PC-9 (cell line): ENCODE data around the gene LCE3C. TPM values are rescaled to one million over a fixed set of nuclear protein-coding genes. Genes with fewer than 3 reads are reported as not detected.
"Not testable (repeated sequence)": the region's sequence is repeated elsewhere in the genome, so short reads cannot be mapped to it uniquely, and the experiment has no call there.

Experiments
- BruUV-seq: library from RNA; stranded (reverse); fragments of 400-500 nt; replicated peaks from 2 replicates; lab custom pipeline; 2021; lab: Mats Ljungman, UMichigan
- CTCF ChIA-PET: fragments of 300-600 bp; sonication (Branson Sonifier 250); formaldehyde crosslinking; loops from one replicate; lab custom pipeline; 2022; ENCODE audit warnings: antibody characterized with exemption; lab: Charles Lee
- POLR2A ChIA-PET: fragments of 300-600 bp; sonication (Branson Sonifier 250); formaldehyde crosslinking; loops from one replicate; lab custom pipeline; 2022; ENCODE audit warnings: antibody characterized with exemption; ENCODE audit not compliant: unreplicated experiment; lab: Charles Lee
- DNase-seq, 2 experiments: peaks; one replicate each; pipeline versions ENCODE4 v3.0.0 to v3.0.0-alpha.2; 2015 to 2022; ENCODE audit warnings: mixed read lengths in 1 of 2
- H2AFZ ChIP-seq: fragments of 200-600 bp; sonication (generic); 2 replicates; pipeline ENCODE4 v1.8.1; 2017; ENCODE audit warnings: antibody characterized with exemption
- H3F3A ChIP-seq: fragments of 200-600 bp; sonication (generic); 2 replicates; pipeline ENCODE4 v1.8.1; 2017; ENCODE audit warnings: antibody characterized with exemption, mild to moderate bottlenecking, low read depth; ENCODE audit not compliant: insufficient read depth
- H3K27ac ChIP-seq: fragments of 200-600 bp; sonication (generic); 2 replicates; pipeline ENCODE4 v1.6.1; 2016; ENCODE audit warnings: mixed run types
- H3K27me3 ChIP-seq: fragments of 200-600 bp; sonication (generic); 2 replicates; pipeline ENCODE4 v1.6.1; 2016; ENCODE audit warnings: low read depth, mixed run types; ENCODE audit not compliant: insufficient read depth
- H3K36me3 ChIP-seq: fragments of 200-600 bp; sonication (generic); 2 replicates; pipeline ENCODE4 v1.6.1; 2016; ENCODE audit warnings: low read depth, mixed run types
- H3K4me1 ChIP-seq: fragments of 200-600 bp; sonication (generic); replicated peaks from 2 replicates; pipeline ENCODE4 v1.6.1; 2016; ENCODE audit warnings: mixed run types; ENCODE audit not compliant: insufficient read depth
- H3K4me2 ChIP-seq: fragments of 200-600 bp; sonication (generic); 2 replicates; pipeline ENCODE4 v1.6.1; 2017; ENCODE audit warnings: mixed run types
- H3K4me3 ChIP-seq: fragments of 200-600 bp; sonication (generic); 2 replicates; pipeline ENCODE4 v1.6.1; 2016; ENCODE audit warnings: mixed run types
- H3K79me2 ChIP-seq: fragments of 200-600 bp; sonication (generic); 2 replicates; pipeline ENCODE4 v1.6.1; 2017; ENCODE audit warnings: low read depth, mixed run types
- H3K9me2 ChIP-seq: fragments of 200-600 bp; sonication (generic); 2 replicates; pipeline ENCODE4 v1.8.1; 2017; ENCODE audit warnings: mild to moderate bottlenecking; ENCODE audit not compliant: insufficient read depth
- H3K9me3 ChIP-seq: fragments of 200-600 bp; sonication (generic); 2 replicates; pipeline ENCODE4 v1.8.1; 2016; ENCODE audit warnings: low read depth; ENCODE audit not compliant: insufficient read depth
- H4K20me1 ChIP-seq: fragments of 200-600 bp; sonication (generic); 2 replicates; pipeline ENCODE4 v1.8.1; 2017; ENCODE audit not compliant: insufficient read depth
- EZH2 ChIP-seq: fragments of 200-600 bp; sonication (generic); IDR thresholded peaks from 2 replicates; pipeline ENCODE4 v1.8.0; 2017; ENCODE audit warnings: antibody characterized with exemption, low read depth
- intact Hi-C: fragments of 100-400 bp; cut with micrococcal nuclease; formaldehyde crosslinking; loops from one replicate; pipeline ENCODE4 v1.10.0; 2022; ENCODE audit not compliant: unreplicated experiment
- total RNA-seq: library from RNA; stranded (reverse); gene quantifications from 2 replicates; pipeline ENCODE4 v1.2.3, GENCODE V29; 2021
- TF ChIP-seq, protein P1 (sequence below): fragments of 200-600 bp; sonication (generic); conservative IDR thresholded peaks from 2 replicates; pipeline ENCODE4 v1.6.1; 2017; ENCODE audit warnings: mixed run types, antibody characterized with exemption, mild to moderate bottlenecking, moderate library complexity

The LCE3C gene
- total RNA-seq, 1 experiment from 2014 or later = not detected

DNA sequence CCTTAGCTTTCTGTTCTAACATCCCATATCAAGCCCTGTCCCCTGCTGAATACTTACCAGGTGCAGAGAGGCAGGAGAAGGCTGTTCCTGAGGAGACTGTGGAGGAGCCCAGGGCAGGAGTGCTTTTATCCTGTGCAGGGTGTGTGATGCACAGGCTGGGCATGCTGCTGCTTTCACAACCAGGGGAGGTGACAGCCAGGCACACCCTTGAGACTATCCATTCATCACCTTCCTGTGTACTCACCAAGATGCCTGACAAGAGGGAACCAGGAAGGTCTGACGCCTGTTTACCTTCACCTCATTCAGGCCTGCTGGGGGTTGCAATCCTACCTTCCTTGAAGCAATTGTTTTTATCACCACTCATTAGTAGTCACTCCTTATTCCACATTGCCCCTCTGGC is 33.4 kb upstream of the LCE3C start, which contains the start of gene LCE3E:
Gene LCE3E, minus strand, starts transcription at position 100 of the 400 bp plus-strand sequence. CDS start 572 bp downstream, outside the sequence.
- no peaks in the 10 kb centered on the region for H3K9me2 ChIP-seq
- no peak for DNase-seq

DNA sequence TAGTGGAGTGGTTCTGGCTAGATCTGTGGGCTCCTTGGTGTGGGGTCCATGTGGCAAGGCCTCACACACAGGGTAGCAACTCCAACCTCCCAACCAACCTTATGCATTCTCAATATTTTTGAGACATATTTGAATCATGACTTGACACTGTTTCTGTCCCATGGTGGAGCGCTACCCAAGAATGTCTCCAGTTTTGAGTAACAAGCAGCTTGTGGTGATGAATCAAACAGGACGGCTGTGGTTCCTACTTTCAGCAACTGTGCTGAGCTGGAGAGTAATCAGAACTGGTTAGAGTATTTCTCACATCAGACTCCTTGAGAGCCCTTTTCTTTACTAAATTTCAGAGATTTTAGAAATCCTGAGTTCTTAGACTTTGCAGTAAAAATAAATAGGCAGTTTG is 22.9 kb upstream of the LCE3C start:
- no peaks in the 10 kb centered on the region for H3K4me1 ChIP-seq
- H4K20me1 ChIP-seq = no peaks in the 10 kb centered on the region
- no peaks in the 10 kb centered on the region for H3F3A ChIP-seq
- TF ChIP-seq EZH2 = no peak
- TF ChIP-seq, protein P1, sequence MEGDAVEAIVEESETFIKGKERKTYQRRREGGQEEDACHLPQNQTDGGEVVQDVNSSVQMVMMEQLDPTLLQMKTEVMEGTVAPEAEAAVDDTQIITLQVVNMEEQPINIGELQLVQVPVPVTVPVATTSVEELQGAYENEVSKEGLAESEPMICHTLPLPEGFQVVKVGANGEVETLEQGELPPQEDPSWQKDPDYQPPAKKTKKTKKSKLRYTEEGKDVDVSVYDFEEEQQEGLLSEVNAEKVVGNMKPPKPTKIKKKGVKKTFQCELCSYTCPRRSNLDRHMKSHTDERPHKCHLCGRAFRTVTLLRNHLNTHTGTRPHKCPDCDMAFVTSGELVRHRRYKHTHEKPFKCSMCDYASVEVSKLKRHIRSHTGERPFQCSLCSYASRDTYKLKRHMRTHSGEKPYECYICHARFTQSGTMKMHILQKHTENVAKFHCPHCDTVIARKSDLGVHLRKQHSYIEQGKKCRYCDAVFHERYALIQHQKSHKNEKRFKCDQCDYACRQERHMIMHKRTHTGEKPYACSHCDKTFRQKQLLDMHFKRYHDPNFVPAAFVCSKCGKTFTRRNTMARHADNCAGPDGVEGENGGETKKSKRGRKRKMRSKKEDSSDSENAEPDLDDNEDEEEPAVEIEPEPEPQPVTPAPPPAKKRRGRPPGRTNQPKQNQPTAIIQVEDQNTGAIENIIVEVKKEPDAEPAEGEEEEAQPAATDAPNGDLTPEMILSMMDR = no peak
- H3K79me2 ChIP-seq = no peaks in the 10 kb centered on the region
- H3K4me3 ChIP-seq = no peak overlapping the region
- no peaks in the 10 kb centered on the region for H3K9me3 ChIP-seq
- no TSS peak for BruUV-seq
- POLR2A ChIA-PET = no interaction called here
- no peaks in the 10 kb centered on the region for H3K9me2 ChIP-seq
- no peak overlapping the region for H3K4me2 ChIP-seq
- no peak for DNase-seq
- no peaks in the 10 kb centered on the region for H3K36me3 ChIP-seq
- no peak overlapping the region for H3K27ac ChIP-seq
- no peak overlapping the region for H2AFZ ChIP-seq
- H3K27me3 ChIP-seq = peaks cover 10% of the 10 kb centered on the region; the same call in 1 of the 2 replicates
- intact Hi-C loops = no loop called here
- CTCF ChIA-PET = no interaction called here

More for the DNA sequence above, 33.4 kb upstream of the LCE3C start, which contains the start of gene LCE3E:
- POLR2A ChIA-PET = no interaction called here
- Histone ChIP-seq H3K27ac (no peak within 1 kb of the TSS), H3K4me1 (no peaks in the 10 kb centered on the region), H3F3A (no peaks in the 10 kb centered on the region), H4K20me1 (no peaks in the 10 kb centered on the region), H2AFZ (no peak within 1 kb of the TSS), H3K27me3 (no peaks in the 10 kb centered on the region), H3K36me3 (no peaks in the 10 kb centered on the region), H3K9me3 (no peaks in the 10 kb centered on the region), H3K4me3 (no peak within 1 kb of the TSS), H3K79me2 (no peaks in the 10 kb centered on the region), H3K4me2 (no peak within 1 kb of the TSS)
- intact Hi-C loops = no loop called here
- TF ChIP-seq, protein P1 = no peak
- no peak for TF ChIP-seq EZH2
- no TSS peak for BruUV-seq
- CTCF ChIA-PET = no interaction called here

- H3K79me2 ChIP-seq, CTCF ChIA-PET, H2AFZ ChIP-seq, H3K36me3 ChIP-seq, H3K9me3 ChIP-seq, DNase-seq, H3K9me2 ChIP-seq, H3K4me1 ChIP-seq, H3K27ac ChIP-seq, H4K20me1 ChIP-seq, BruUV-seq, intact Hi-C loops, H3F3A ChIP-seq, POLR2A ChIA-PET, H3K4me3 ChIP-seq, H3K4me2 ChIP-seq: not testable (repeated sequence)
- H3K27me3 ChIP-seq = peaks cover 17% of the 10 kb centered on the region; the same call in 1 of the 2 replicates
Observed at GRCh38 chr1:152579526-152579925, 20.5 kb upstream of the LCE3C start.

DNA sequence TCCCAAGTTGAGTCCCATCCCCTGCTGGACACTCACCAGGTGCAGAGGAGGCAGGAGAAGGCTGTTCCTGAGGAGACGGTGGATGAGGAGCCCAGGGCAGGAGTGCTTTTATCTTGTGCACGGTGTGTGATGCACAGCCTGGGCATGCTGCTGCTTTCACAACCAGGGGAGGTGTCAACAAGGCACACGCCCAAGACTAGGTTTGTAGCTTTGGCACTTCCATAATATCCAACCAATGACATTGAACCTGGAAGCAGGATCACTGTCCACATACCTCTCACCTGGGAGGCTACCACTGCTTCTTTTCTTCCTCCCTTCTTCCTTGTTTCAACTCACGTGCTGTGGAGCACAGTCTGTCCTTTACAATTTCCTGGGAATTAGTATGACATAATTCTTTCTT is 19.6 kb upstream of the LCE3C start, which contains the start of gene LCE3D:
Gene LCE3D, minus strand, starts transcription at position 84 of the 400 bp plus-strand sequence. CDS start 580 bp downstream, outside the sequence.
- Histone ChIP-seq H2AFZ (no peak within 1 kb of the TSS), H3K4me1 (no peaks in the 10 kb centered on the region), H3K9me2 (no peaks in the 10 kb centered on the region), H3K9me3 (no peaks in the 10 kb centered on the region), H3K27ac (no peak within 1 kb of the TSS), H3K4me3 (no peak within 1 kb of the TSS), H3F3A (no peaks in the 10 kb centered on the region), H3K4me2 (no peak within 1 kb of the TSS), H3K36me3 (no peaks in the 10 kb centered on the region), H3K27me3 (peaks cover 17% of the 10 kb centered on the region; the same call in 1 of the 2 replicates), H3K79me2 (no peaks in the 10 kb centered on the region), H4K20me1 (no peaks in the 10 kb centered on the region)
- POLR2A ChIA-PET = no interaction called here
- TF ChIP-seq EZH2 = no peak
- TF ChIP-seq, protein P1 = no peak
- intact Hi-C loops = no loop called here
- DNase-seq = no peak
- BruUV-seq = no TSS peak
- CTCF ChIA-PET = no interaction called here
